OCI-LY7 (cell line): ENCODE measurements around the gene MARCHF9. TPM values are rescaled to one million over a fixed set of nuclear protein-coding genes. Genes with fewer than 3 reads are reported as not detected.

Experiments
- BruUV-seq: library from RNA; stranded (reverse); fragments of 400-500 nt; replicated peaks from 2 replicates; lab custom pipeline; 2021; lab: Mats Ljungman, UMichigan
- CTCF ChIA-PET: fragments of 300-600 bp; sonication (Branson Sonifier 250); formaldehyde crosslinking; loops from one replicate; lab custom pipeline; 2022; ENCODE audit warnings: antibody characterized with exemption; ENCODE audit not compliant: unreplicated experiment; lab: Charles Lee
- POLR2A ChIA-PET: fragments of 300-600 bp; sonication (Branson Sonifier 250); formaldehyde crosslinking; loops from one replicate; lab custom pipeline; 2022; ENCODE audit warnings: antibody characterized with exemption; lab: Charles Lee
- DNase-seq: peaks from one replicate; pipeline ENCODE4 v3.0.0-alpha.2; 2015; ENCODE audit warnings: low spot score
- H2AFZ ChIP-seq: fragments of 200-600 bp; sonication (generic), shearing (Covaris generic); 2 replicates; pipeline ENCODE4 v1.6.1; 2014; ENCODE audit warnings: mild to moderate bottlenecking, antibody characterized with exemption, low read length, moderate library complexity
- H3K27ac ChIP-seq: fragments of 200-600 bp; sonication (generic); 2 replicates; pipeline ENCODE4 v1.5.1; 2014; ENCODE audit warnings: mixed run types, low read depth, mild to moderate bottlenecking, moderate library complexity, low read length, inconsistent platforms; ENCODE audit not compliant: poor library complexity, severe bottlenecking
- H3K36me3 ChIP-seq: fragments of 200-600 bp; sonication (generic); 2 replicates; pipeline ENCODE4 v1.6.1; 2014; ENCODE audit warnings: mild to moderate bottlenecking, antibody characterized with exemption, low read length, moderate library complexity, mixed read lengths; ENCODE audit not compliant: insufficient read depth
- H3K4me1 ChIP-seq: fragments of 200-600 bp; sonication (generic); 2 replicates; pipeline ENCODE4 v1.5.1; 2014; ENCODE audit warnings: mild to moderate bottlenecking, low read length; ENCODE audit not compliant: insufficient read depth, poor library complexity, severe bottlenecking
- H3K4me2 ChIP-seq: fragments of 200-600 bp; sonication (generic); 2 replicates; pipeline ENCODE4 v1.6.1; 2014; ENCODE audit warnings: mild to moderate bottlenecking, low read length
- H3K4me3 ChIP-seq: fragments of 200-600 bp; sonication (generic); 2 replicates; pipeline ENCODE4 v1.5.1; 2014; ENCODE audit warnings: mild to moderate bottlenecking, low read depth, low read length; ENCODE audit not compliant: poor library complexity, severe bottlenecking
- H3K79me2 ChIP-seq: fragments of 200-600 bp; sonication (generic); 2 replicates; pipeline ENCODE4 v1.6.1; 2016; ENCODE audit warnings: low read depth, mild to moderate bottlenecking, low read length, moderate library complexity, mixed read lengths; ENCODE audit not compliant: insufficient read depth
- H3K9me2 ChIP-seq: fragments of 200-600 bp; sonication (generic); 2 replicates; pipeline ENCODE4 v1.6.1; 2016; ENCODE audit warnings: mild to moderate bottlenecking, low read length, mixed read lengths; ENCODE audit not compliant: insufficient read depth
- H3K9me3 ChIP-seq: fragments of 200-600 bp; sonication (generic); 2 replicates; pipeline ENCODE4 v1.6.1; 2014; ENCODE audit warnings: mild to moderate bottlenecking, mixed run types, low read length, mixed read lengths
- H4K20me1 ChIP-seq: fragments of 200-600 bp; sonication (generic); 2 replicates; pipeline ENCODE4 v1.6.1; 2014; ENCODE audit warnings: mild to moderate bottlenecking, antibody characterized with exemption, low read length, moderate library complexity, mixed read lengths; ENCODE audit not compliant: insufficient read depth
- EZH2phosphoT487 ChIP-seq: fragments of 200-600 bp; sonication (generic); IDR thresholded peaks from 2 replicates; pipeline ENCODE4 v1.6.1; 2018; ENCODE audit warnings: low read depth, borderline replicate concordance, mild to moderate bottlenecking, mixed run types, antibody characterized with exemption, low read length, moderate library complexity, mixed read lengths
- intact Hi-C: fragments of 100-400 bp; cut with micrococcal nuclease; formaldehyde crosslinking; loops from one replicate; pipeline ENCODE4 v1.10.0; 2022; ENCODE audit not compliant: unreplicated experiment
- total RNA-seq, 2 experiments: library from RNA; depleted of rRNA in 1 of 2; stranded (reverse); fragments of >200 nt in 1 of 2; shearing (Covaris generic) in 1 of 2; gene quantifications; 2 replicates each; pipeline ENCODE4 v1.2.3, GENCODE V29; 2014 to 2022
- TF ChIP-seq, protein P1 (sequence below): fragments of 200-600 bp; sonication (generic); conservative IDR thresholded peaks from 2 replicates; pipeline ENCODE4 v1.5.1; 2014; ENCODE audit warnings: mild to moderate bottlenecking, antibody characterized with exemption, low read length, moderate library complexity, mixed read lengths

Gene MARCHF9
- total RNA-seq, 2 experiments from 2014 or later = 29.3 to 46.2 TPM

DNA sequence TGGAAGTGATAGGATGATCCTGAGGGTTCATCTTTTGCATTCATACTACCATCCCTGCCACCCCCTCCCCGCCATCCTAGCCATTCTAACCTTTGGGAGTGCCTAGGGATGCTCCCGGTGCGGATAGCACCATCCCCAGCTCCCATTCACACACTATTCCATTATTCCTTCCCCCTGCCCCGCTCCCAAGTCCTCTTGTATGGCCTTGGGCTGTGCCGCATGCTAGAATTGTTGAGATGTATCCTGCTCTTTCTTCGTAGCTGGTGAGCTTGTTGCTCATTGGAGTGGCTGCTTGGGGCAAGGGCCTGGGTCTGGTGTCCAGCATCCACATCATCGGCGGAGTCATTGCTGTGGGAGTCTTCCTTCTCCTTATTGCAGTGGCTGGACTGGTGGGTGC is 9.4 kb upstream of the MARCHF9 start:
- Histone ChIP-seq H3K27ac (no peak overlapping the region), H3K36me3 (peaks cover 54% of the 10 kb centered on the region), H4K20me1 (no peaks in the 10 kb centered on the region), H3K9me3 (no peaks in the 10 kb centered on the region), H3K4me2 (peak overlapping the region; percentile 36; the same call in 1 of the 2 replicates), H3K9me2 (no peaks in the 10 kb centered on the region), H3K79me2 (peaks cover 21% of the 10 kb centered on the region), H3K4me1 (peaks cover 37% of the 10 kb centered on the region), H2AFZ (no peak overlapping the region), H3K4me3 (no peak overlapping the region)
- no peak for TF ChIP-seq EZH2phosphoT487
- DNase-seq = no peak
- POLR2A ChIA-PET = interaction anchor here (1.3 to 1.4 kb wide), 2 partner anchors 9 to 11 kb away, joined by 3 read pairs; no protein-coding TSS in a partner anchor
- intact Hi-C loops = no loop called here
- CTCF ChIA-PET = no interaction called here
- BruUV-seq = no TSS peak

DNA sequence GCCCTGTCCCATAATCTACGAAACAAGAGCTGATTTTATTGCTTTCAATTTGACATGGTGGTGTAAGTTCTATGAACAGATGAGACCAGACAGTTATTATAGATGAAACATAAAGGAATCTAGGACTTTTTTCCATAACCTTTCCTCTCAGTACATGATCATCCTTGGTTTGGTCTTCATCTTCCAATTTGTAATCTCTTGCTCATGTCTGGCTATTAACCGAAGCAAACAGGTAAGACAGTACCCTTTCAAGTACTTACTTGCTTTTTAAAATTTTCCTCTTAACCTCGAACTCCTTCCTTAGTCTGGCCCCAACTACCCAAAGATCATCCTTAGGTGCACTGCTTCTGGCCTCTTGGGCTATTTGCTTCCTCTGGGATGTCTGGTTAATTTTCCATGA is 8.9 kb upstream of the MARCHF9 start:
- CTCF ChIA-PET = no interaction called here
- Histone ChIP-seq H4K20me1 (no peaks in the 10 kb centered on the region), H3K4me2 (no peak overlapping the region), H2AFZ (no peak overlapping the region), H3K4me3 (no peak overlapping the region), H3K36me3 (peaks cover 59% of the 10 kb centered on the region), H3K9me2 (no peaks in the 10 kb centered on the region), H3K79me2 (peaks cover 21% of the 10 kb centered on the region), H3K9me3 (no peaks in the 10 kb centered on the region), H3K4me1 (peaks cover 37% of the 10 kb centered on the region), H3K27ac (no peak overlapping the region)
- POLR2A ChIA-PET = interaction anchor here (1.3 to 1.4 kb wide), 2 partner anchors 8 to 11 kb away, joined by 3 read pairs; no protein-coding TSS in a partner anchor
- DNase-seq = no peak
- intact Hi-C loops = no loop called here
- no TSS peak for BruUV-seq
- TF ChIP-seq, protein P1, sequence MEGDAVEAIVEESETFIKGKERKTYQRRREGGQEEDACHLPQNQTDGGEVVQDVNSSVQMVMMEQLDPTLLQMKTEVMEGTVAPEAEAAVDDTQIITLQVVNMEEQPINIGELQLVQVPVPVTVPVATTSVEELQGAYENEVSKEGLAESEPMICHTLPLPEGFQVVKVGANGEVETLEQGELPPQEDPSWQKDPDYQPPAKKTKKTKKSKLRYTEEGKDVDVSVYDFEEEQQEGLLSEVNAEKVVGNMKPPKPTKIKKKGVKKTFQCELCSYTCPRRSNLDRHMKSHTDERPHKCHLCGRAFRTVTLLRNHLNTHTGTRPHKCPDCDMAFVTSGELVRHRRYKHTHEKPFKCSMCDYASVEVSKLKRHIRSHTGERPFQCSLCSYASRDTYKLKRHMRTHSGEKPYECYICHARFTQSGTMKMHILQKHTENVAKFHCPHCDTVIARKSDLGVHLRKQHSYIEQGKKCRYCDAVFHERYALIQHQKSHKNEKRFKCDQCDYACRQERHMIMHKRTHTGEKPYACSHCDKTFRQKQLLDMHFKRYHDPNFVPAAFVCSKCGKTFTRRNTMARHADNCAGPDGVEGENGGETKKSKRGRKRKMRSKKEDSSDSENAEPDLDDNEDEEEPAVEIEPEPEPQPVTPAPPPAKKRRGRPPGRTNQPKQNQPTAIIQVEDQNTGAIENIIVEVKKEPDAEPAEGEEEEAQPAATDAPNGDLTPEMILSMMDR = no peak
- no peak for TF ChIP-seq EZH2phosphoT487

DNA sequence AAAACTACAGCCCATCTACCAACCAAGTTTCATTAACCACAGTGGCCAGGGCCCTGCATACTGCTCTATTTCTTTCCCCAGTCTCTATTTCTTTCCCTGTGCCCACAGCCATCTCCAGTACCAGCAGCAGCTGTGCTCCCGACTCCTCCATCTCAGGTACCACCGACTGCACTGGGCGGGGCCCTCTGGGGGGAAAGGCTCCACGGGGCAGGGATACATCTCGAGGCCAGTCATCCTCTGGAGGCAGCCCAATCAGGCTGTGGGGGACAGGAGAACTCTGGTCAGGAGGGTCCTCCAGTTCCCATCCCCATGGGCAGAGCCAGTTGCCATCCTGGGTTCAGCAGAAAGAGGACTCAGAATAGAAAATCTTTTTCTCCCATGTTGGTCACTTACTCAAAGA is 5.8 kb upstream of the MARCHF9 start:
- BruUV-seq = no TSS peak
- Histone ChIP-seq H3K9me2 (no peaks in the 10 kb centered on the region), H3K79me2 (peaks cover 32% of the 10 kb centered on the region), H3K27ac (no peak overlapping the region), H3K4me3 (no peak overlapping the region), H2AFZ (no peak overlapping the region), H3K36me3 (peaks cover 65% of the 10 kb centered on the region), H3K4me2 (no peak overlapping the region), H3K9me3 (no peaks in the 10 kb centered on the region), H3K4me1 (peaks cover 36% of the 10 kb centered on the region), H4K20me1 (no peaks in the 10 kb centered on the region)
- intact Hi-C loops = no loop called here
- CTCF ChIA-PET = no interaction called here
- no peak for DNase-seq
- POLR2A ChIA-PET = no interaction called here
- TF ChIP-seq, protein P1 = no peak
- TF ChIP-seq EZH2phosphoT487 = no peak
